Breast epithelium (tissue), 4 donors: ENCODE results near the gene PIGW. TPM values are rescaled to one million over a fixed set of nuclear protein-coding genes. Genes with fewer than 3 reads are reported as not detected.
"Not testable (repeated sequence)": the region's sequence is repeated elsewhere in the genome, so short reads cannot be mapped to it uniquely, and the experiment has no call there.

Source experiments
- DNase-seq, 2 donors: peaks; one replicate each; pipeline ENCODE4 v3.0.0-alpha.2; 2019; ENCODE audit warnings: low spot score in 2 of 2
- H3K27ac ChIP-seq, 2 donors: fragments of 200-600 bp; sonication (generic) in 1 of 2; one replicate each; pipeline ENCODE4 v1.5.1; 2016 to 2019; ENCODE audit warnings: mild to moderate bottlenecking in 1 of 2
- H3K27me3 ChIP-seq, 2 donors: fragments of 200-600 bp; sonication (generic) in 1 of 2; one replicate each; pipeline versions ENCODE4 v1.5.1 to v1.6.0; 2017 to 2019; ENCODE audit warnings: control low read depth in 1 of 2, mild to moderate bottlenecking in 1 of 2
- H3K36me3 ChIP-seq: fragments of 200-600 bp; one replicate; pipeline ENCODE4 v1.5.1; 2019
- H3K4me1 ChIP-seq, 2 donors: fragments of 200-600 bp; sonication (generic); one replicate each; pipeline ENCODE4 v1.5.1; 2016 to 2019; ENCODE audit warnings: control low read depth in 1 of 2
- H3K4me3 ChIP-seq, 3 donors: fragments of 200-600 bp; sonication (generic); 1 replicate in 2 of 3; 2 replicates in 1 of 3; pipeline ENCODE4 v1.5.1; 2016 to 2019; ENCODE audit warnings: mild to moderate bottlenecking in 3 of 3, moderate library complexity in 2 of 3
- H3K9me3 ChIP-seq, 2 donors: fragments of 200-600 bp; sonication (generic) in 1 of 2; one replicate each; pipeline ENCODE4 v1.5.1; 2016 to 2019; ENCODE audit warnings: control low read depth in 1 of 2
- POLR2A ChIP-seq: fragments of 450-650 bp; IDR thresholded peaks from one replicate; pipeline ENCODE4 v1.6.1; 2016; ENCODE audit warnings: antibody characterized with exemption, mild to moderate bottlenecking, moderate library complexity
- POLR2AphosphoS5 ChIP-seq, 3 donors: sonication (generic); formaldehyde crosslinking; IDR thresholded peaks; one replicate each; pipeline ENCODE4 v1.6.1; 2017; ENCODE audit warnings: antibody characterized with exemption in 3 of 3
- intact Hi-C: fragments of 100-400 bp; cut with DNase I; formaldehyde crosslinking; loops from one replicate; pipeline ENCODE4 v1.15.1; 2023; ENCODE audit warnings: low total_unique reads
- total RNA-seq, 3 donors: library from RNA; depleted of rRNA; stranded (reverse); fragments of >200 nt; gene quantifications; one replicate each; pipeline ENCODE4 v1.1.0, GENCODE V29; 2016
- TF ChIP-seq, protein P1 (sequence below), 3 donors: fragments of 450-650 bp; IDR thresholded peaks; one replicate each; pipeline ENCODE4 v1.5.1; 2016 to 2017; ENCODE audit warnings: antibody characterized with exemption in 3 of 3, mild to moderate bottlenecking in 3 of 3, moderate library complexity in 3 of 3

The PIGW gene
- total RNA-seq, 3 donors from 2014 or later: 4.0 to 6.2 (median 5.1) TPM

DNA sequence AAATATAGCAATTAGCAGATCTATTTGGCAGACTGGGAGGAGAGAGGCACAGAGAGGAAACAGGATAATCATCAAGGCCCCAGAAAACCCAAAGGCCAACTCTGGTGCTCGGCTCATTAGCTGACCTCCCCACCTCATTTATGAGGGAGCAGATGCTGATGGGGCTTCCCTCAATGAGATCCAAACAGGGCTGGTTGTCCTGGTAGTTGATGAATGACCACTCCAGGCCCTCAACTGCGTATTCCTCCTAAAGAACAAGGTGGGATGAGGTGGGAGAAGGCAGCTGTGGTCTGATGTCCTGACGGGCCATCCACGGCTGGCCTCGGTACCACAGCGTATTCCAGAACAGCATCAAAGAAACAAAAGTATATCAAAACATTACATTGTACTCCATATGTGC is 27.5 kb upstream of the PIGW start:
- no peaks in the 10 kb centered on the region for H3K36me3 ChIP-seq
- no peak for DNase-seq
- no peaks in the 10 kb centered on the region for H3K27me3 ChIP-seq
- H3K4me1 ChIP-seq: no peaks in the 10 kb centered on the region
- H3K9me3 ChIP-seq: no peaks in the 10 kb centered on the region
- H3K27ac ChIP-seq: no peak overlapping the region
- no peak for TF ChIP-seq POLR2A
- TF ChIP-seq POLR2AphosphoS5 (IDR thresholded peaks at IDR 0.05): no peak
- TF ChIP-seq, protein P1, sequence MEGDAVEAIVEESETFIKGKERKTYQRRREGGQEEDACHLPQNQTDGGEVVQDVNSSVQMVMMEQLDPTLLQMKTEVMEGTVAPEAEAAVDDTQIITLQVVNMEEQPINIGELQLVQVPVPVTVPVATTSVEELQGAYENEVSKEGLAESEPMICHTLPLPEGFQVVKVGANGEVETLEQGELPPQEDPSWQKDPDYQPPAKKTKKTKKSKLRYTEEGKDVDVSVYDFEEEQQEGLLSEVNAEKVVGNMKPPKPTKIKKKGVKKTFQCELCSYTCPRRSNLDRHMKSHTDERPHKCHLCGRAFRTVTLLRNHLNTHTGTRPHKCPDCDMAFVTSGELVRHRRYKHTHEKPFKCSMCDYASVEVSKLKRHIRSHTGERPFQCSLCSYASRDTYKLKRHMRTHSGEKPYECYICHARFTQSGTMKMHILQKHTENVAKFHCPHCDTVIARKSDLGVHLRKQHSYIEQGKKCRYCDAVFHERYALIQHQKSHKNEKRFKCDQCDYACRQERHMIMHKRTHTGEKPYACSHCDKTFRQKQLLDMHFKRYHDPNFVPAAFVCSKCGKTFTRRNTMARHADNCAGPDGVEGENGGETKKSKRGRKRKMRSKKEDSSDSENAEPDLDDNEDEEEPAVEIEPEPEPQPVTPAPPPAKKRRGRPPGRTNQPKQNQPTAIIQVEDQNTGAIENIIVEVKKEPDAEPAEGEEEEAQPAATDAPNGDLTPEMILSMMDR (IDR thresholded peaks at IDR 0.05): no peak
- intact Hi-C loops: no loop called here
- no peak overlapping the region for H3K4me3 ChIP-seq

DNA sequence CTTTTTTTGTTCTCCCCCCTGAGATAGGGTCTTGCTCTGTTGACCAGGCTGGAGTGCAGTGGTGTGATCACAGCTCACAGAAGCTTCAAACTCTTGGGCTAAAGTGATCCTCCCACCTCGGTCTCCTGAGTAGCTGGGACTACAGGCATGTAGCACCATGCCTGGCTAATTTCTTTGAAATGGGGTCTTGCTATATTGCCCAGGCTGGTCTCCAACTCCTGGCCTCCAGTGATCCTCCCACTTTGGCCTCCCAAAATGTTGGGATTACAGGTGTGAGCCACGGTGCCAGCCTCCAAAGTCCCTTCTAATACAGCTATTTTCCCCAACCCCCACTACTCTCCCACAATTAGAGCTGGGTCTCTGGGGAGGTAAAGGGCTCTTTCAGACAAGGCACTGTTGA is 26.3 kb upstream of the PIGW start:
- H3K27me3 ChIP-seq, intact Hi-C loops, H3K4me1 ChIP-seq, H3K4me3 ChIP-seq, DNase-seq, H3K36me3 ChIP-seq, H3K9me3 ChIP-seq, H3K27ac ChIP-seq: not testable (repeated sequence)

DNA sequence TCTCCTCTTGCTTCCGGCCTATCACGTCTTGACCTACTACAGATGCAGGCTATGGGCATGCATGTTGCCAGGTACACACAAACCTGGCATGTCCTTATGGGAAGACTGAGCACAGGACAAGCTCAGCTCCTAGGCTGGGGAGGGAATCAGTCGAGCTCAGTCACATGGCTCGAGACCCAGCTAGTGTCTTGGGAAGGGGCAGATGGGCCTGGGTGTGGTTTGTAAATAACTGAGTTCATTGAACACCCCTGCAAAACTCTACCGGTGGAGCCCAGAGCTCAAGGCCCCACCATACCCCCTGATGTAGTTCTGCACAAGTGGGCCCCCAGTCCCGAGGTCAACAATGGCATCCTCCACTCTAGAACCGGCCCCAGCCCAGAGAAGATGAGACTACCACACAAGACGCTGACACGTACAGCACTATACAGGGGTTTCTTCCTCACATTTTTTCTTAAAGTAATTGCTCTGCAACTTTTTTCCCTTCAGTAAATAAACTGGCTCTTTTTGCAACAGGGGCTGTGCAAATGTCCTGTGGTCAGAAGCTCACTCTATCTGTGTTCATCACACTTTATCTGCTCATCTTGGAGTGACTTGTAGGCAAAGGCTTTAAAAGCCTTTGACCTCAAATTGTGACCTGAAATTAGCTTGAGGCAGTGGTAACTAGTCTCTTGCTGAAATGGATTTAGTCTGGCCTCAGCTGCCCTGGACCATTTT is 25.4 kb upstream of the PIGW start:
- Histone ChIP-seq H3K4me1 (no peaks in the 10 kb centered on the region), H3K27ac (no peak overlapping the region), H3K4me3 (no peak overlapping the region), H3K36me3 (no peaks in the 10 kb centered on the region), H3K9me3 (no peaks in the 10 kb centered on the region), H3K27me3 (no peaks in the 10 kb centered on the region)
- DNase-seq: no peak
- intact Hi-C loops: no loop called here
- no peak for TF ChIP-seq POLR2AphosphoS5 (IDR thresholded peaks at IDR 0.05)
- TF ChIP-seq, protein P1 (IDR thresholded peaks at IDR 0.05): no peak
- no peak for TF ChIP-seq POLR2A

DNA sequence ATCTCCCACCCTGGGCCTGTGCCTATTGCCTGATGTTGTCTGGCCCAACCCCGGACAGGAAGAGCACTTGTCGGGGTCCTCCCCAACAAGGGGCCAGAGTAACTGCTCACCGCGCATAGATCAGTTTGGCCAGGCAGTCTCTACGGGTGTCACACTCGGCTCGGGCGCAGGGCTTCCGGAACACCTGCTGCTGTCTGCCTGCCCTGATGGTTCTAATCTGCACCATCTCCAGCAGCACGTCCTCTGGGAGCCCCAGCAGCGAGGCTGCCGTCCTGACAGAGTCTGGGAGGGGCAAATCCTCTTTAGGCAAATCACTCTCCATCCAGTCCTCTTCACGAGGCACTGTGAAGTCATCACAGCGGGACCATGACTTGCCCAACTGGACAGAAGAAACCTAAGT is 24.2 kb upstream of the PIGW start:
- TF ChIP-seq POLR2AphosphoS5 (IDR thresholded peaks at IDR 0.05) (no peak), POLR2A (no peak)
- TF ChIP-seq, protein P1 (IDR thresholded peaks at IDR 0.05): no peak
- no peaks in the 10 kb centered on the region for H3K4me1 ChIP-seq
- no peaks in the 10 kb centered on the region for H3K27me3 ChIP-seq
- intact Hi-C loops: no loop called here
- H3K36me3 ChIP-seq: no peaks in the 10 kb centered on the region
- DNase-seq: no peak
- no peaks in the 10 kb centered on the region for H3K9me3 ChIP-seq
- H3K27ac ChIP-seq: no peak overlapping the region
- no peak overlapping the region for H3K4me3 ChIP-seq

DNA sequence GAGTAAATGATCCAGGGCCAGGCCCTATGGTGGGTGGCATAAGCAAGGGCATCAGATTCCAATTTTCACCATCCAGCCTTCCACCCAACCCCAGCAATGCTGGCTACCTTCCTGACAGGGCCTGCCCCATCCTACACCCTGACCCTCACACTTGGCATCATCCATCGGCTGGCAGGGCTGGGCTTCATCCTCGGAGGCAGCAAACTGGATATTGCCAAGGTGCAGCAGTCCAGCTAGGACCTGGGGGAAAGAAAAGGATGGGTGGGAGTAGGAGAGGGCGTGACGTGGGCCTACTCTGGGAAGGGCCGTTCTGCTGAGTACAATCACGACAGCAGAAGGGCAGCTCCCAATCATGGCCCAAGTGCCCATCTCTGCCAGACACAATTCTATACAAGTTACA is 23.6 kb upstream of the PIGW start:
- no peaks in the 10 kb centered on the region for H3K27me3 ChIP-seq
- H3K4me1 ChIP-seq: no peaks in the 10 kb centered on the region
- H3K9me3 ChIP-seq: no peaks in the 10 kb centered on the region
- no peak for DNase-seq
- intact Hi-C loops: no loop called here
- H3K4me3 ChIP-seq: no peak overlapping the region
- no peak overlapping the region for H3K27ac ChIP-seq
- H3K36me3 ChIP-seq: no peaks in the 10 kb centered on the region
- no peak for TF ChIP-seq POLR2A
- TF ChIP-seq POLR2AphosphoS5 (IDR thresholded peaks at IDR 0.05): no peak
- TF ChIP-seq, protein P1 (IDR thresholded peaks at IDR 0.05): no peak

DNA sequence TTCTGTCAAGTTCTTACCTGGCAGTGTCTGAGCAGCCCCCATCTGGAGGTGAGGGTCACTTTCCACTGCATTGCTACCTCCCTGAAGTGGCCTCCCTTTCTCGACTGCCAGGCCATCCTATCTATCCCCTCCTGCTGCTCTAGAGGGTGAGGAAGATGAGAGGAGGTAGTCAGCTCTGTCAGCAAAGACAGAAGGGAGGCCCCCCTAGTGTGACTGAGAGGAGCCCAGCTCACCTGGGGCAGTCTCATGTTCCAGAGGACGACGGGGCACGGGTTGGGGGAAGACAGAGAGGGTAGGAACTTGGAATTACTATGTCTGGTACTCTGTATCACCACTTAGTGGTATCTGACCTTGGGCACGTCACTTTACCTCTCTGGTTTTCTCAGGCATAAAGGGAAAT is 22.1 kb upstream of the PIGW start:
- TF ChIP-seq, protein P1 (IDR thresholded peaks at IDR 0.05): no peak
- no peak for TF ChIP-seq POLR2AphosphoS5 (IDR thresholded peaks at IDR 0.05)
- TF ChIP-seq POLR2A: no peak
- Histone ChIP-seq H3K4me3 (no peak overlapping the region), H3K27me3 (no peaks in the 10 kb centered on the region), H3K9me3 (no peaks in the 10 kb centered on the region), H3K4me1 (no peaks in the 10 kb centered on the region), H3K27ac (no peak overlapping the region), H3K36me3 (no peaks in the 10 kb centered on the region)
- no peak for DNase-seq
- intact Hi-C loops: no loop called here
